ENCODE results near the gene TP53I11.

Gene TP53I11

GRCh38 chr11:44963136-44963535 is 12.5 kb upstream of the TP53I11 start:
- H3K4me1 ChIP-seq (ENCODE audit: low read length) = no peaks in the 10 kb centered on the region
- H3K9ac ChIP-seq (ENCODE audit: low read length) = no peak overlapping the region
- H3K27ac ChIP-seq (ENCODE audit: low read length) = no peak overlapping the region

DNA sequence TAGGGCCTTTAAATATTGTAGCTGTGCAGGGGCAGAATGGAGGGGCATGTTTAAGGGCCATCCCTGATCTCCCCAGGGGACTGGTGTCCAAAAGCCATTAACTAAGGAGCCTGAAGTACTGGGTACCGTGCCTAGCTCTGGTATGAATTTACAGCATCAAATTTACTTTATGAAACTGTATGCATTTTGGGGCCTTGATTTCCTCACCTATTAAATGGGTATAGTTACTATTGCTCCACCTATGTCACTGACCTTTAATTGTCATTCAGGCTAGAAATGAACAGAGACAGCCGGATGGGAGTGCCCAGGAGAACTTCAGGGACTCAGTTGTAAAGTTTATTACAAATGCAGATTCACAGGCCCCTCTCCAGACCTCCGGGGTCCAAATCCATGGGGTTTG is 11.8 kb upstream of the TP53I11 start:
- H3K4me3 ChIP-seq (ENCODE audit: low read length) = no peak overlapping the region
- H3F3A ChIP-seq (ENCODE audit: insufficient read depth, low read length) = no peaks in the 10 kb centered on the region
- no peaks in the 10 kb centered on the region for H3K36me3 ChIP-seq (replicated peaks; ENCODE audit: insufficient read depth, low read length)
- no peak for DNase-seq
- no peak overlapping the region for H2AFZ ChIP-seq (ENCODE audit: low read length)
- H4K20me1 ChIP-seq (ENCODE audit: insufficient read depth, low read length) = no peaks in the 10 kb centered on the region
- no peaks in the 10 kb centered on the region for H3K27me3 ChIP-seq (replicated peaks; ENCODE audit: insufficient read depth, low read length)
- H3K79me2 ChIP-seq (ENCODE audit: low read length) = no peaks in the 10 kb centered on the region
- TF ChIP-seq EZH2phosphoT487 (IDR thresholded peaks at IDR 0.05; ENCODE audit: low read length) = no peak
- TF ChIP-seq, protein P1, sequence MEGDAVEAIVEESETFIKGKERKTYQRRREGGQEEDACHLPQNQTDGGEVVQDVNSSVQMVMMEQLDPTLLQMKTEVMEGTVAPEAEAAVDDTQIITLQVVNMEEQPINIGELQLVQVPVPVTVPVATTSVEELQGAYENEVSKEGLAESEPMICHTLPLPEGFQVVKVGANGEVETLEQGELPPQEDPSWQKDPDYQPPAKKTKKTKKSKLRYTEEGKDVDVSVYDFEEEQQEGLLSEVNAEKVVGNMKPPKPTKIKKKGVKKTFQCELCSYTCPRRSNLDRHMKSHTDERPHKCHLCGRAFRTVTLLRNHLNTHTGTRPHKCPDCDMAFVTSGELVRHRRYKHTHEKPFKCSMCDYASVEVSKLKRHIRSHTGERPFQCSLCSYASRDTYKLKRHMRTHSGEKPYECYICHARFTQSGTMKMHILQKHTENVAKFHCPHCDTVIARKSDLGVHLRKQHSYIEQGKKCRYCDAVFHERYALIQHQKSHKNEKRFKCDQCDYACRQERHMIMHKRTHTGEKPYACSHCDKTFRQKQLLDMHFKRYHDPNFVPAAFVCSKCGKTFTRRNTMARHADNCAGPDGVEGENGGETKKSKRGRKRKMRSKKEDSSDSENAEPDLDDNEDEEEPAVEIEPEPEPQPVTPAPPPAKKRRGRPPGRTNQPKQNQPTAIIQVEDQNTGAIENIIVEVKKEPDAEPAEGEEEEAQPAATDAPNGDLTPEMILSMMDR (IDR thresholded peaks at IDR 0.05; ENCODE audit: low read length) = no peak
- no peak for TF ChIP-seq EZH2 (optimal IDR thresholded peaks at IDR 0.05; ENCODE audit: low read depth, low read length)
- H3K4me1 ChIP-seq (ENCODE audit: low read length) = no peaks in the 10 kb centered on the region
- H3K9me2 ChIP-seq (replicated peaks; ENCODE audit: insufficient read depth, low read length) = no peaks in the 10 kb centered on the region
- no peak overlapping the region for H3K4me2 ChIP-seq (ENCODE audit: low read depth, low read length)
- H3K27ac ChIP-seq (ENCODE audit: low read length) = no peak overlapping the region
- no peak overlapping the region for H3K9ac ChIP-seq (ENCODE audit: low read length)
- no peaks in the 10 kb centered on the region for H3K9me3 ChIP-seq (replicated peaks; ENCODE audit: insufficient read depth, low read length)

More at GRCh38 chr11:44963136-44963535, 12.5 kb upstream of the TP53I11 start:
- Histone ChIP-seq H3K4me3 (ENCODE audit: low read length) (no peak overlapping the region), H3K4me2 (ENCODE audit: low read depth, low read length) (no peak overlapping the region), H3K9me2 (replicated peaks; ENCODE audit: insufficient read depth, low read length) (no peaks in the 10 kb centered on the region), H3K9me3 (replicated peaks; ENCODE audit: insufficient read depth, low read length) (no peaks in the 10 kb centered on the region), H3F3A (ENCODE audit: insufficient read depth, low read length) (no peaks in the 10 kb centered on the region), H3K79me2 (ENCODE audit: low read length) (no peaks in the 10 kb centered on the region), H3K36me3 (replicated peaks; ENCODE audit: insufficient read depth, low read length) (no peaks in the 10 kb centered on the region), H4K20me1 (ENCODE audit: insufficient read depth, low read length) (no peaks in the 10 kb centered on the region), H2AFZ (ENCODE audit: low read length) (no peak overlapping the region), H3K27me3 (replicated peaks; ENCODE audit: insufficient read depth, low read length) (no peaks in the 10 kb centered on the region)
- DNase-seq = no peak
- TF ChIP-seq, protein P1 (IDR thresholded peaks at IDR 0.05; ENCODE audit: low read length) = no peak
- TF ChIP-seq EZH2 (optimal IDR thresholded peaks at IDR 0.05; ENCODE audit: low read depth, low read length) = no peak

DNA sequence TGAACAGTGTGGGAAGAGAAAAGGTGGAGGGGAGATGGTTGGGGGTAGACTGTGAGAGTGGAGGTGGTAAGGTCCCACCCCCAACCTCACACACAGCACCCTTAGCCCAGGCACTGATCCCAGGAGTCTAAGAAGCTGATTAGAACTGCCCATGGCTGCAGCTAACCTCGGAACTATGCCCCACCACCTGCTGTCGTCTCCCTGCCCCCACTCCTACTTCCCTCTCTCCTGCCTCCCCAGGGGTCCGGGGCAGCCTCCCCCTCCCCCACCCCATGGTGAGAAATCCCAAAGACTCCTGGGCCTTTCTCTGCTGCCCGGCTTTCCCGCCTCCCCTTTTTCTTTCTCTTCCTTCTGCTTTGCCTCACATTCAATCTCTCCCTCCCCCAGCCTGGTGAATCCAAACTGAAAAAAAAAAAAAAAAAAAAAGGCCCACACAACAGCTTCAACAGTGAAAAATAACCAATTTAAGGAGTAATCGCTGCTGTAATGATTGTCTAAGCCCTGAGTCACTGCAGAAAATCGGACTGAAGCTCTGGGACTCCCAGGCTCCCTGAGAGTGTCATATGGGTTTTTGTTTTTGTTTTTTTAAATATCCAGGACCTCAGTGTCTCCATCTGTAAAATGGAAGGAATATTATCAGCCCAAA is 9.6 kb upstream of the TP53I11 start:
- no peaks in the 10 kb centered on the region for H3F3A ChIP-seq (ENCODE audit: insufficient read depth, low read length)
- H2AFZ ChIP-seq (ENCODE audit: low read length) = no peak overlapping the region
- no peaks in the 10 kb centered on the region for H3K79me2 ChIP-seq (ENCODE audit: low read length)
- TF ChIP-seq, protein P1 (IDR thresholded peaks at IDR 0.05; ENCODE audit: low read length) = no peak
- TF ChIP-seq EZH2 (optimal IDR thresholded peaks at IDR 0.05; ENCODE audit: low read depth, low read length) (no peak), EZH2phosphoT487 (IDR thresholded peaks at IDR 0.05; ENCODE audit: low read length) (no peak)
- no peak overlapping the region for H3K4me3 ChIP-seq (ENCODE audit: low read length)
- no peaks in the 10 kb centered on the region for H4K20me1 ChIP-seq (ENCODE audit: insufficient read depth, low read length)
- H3K9ac ChIP-seq (ENCODE audit: low read length) = no peak overlapping the region
- H3K27ac ChIP-seq (ENCODE audit: low read length) = no peak overlapping the region
- no peaks in the 10 kb centered on the region for H3K9me2 ChIP-seq (replicated peaks; ENCODE audit: insufficient read depth, low read length)
- no peak overlapping the region for H3K4me2 ChIP-seq (ENCODE audit: low read depth, low read length)
- DNase-seq = no peak
- H3K36me3 ChIP-seq (replicated peaks; ENCODE audit: insufficient read depth, low read length) = no peaks in the 10 kb centered on the region
- H3K9me3 ChIP-seq (replicated peaks; ENCODE audit: insufficient read depth, low read length) = no peaks in the 10 kb centered on the region
- no peaks in the 10 kb centered on the region for H3K27me3 ChIP-seq (replicated peaks; ENCODE audit: insufficient read depth, low read length)
- peaks cover 1% of the 10 kb centered on the region; the same call in 1 of the 2 replicates for H3K4me1 ChIP-seq (ENCODE audit: low read length)
